Activated naive CD8-positive, alpha-beta T cell treated with anti-CD3 and anti-CD28 coated beads for 36 hours (primary cell): Measurements from ENCODE around the gene CAMTA1. TPM values are rescaled to one million over a fixed set of nuclear protein-coding genes. Genes with fewer than 3 reads are reported as not detected.

ENCODE experiments used
- DNase-seq: peaks from one replicate; pipeline ENCODE4 v3.0.0; 2021
- H3K27ac Mint-ChIP-seq: one replicate; pipeline ENCODE4 v1.8.0; 2022; ENCODE audit warnings: mild to moderate bottlenecking, moderate library complexity, mixed read lengths
- H3K27me3 Mint-ChIP-seq: one replicate; pipeline ENCODE4 v1.8.0; 2022; ENCODE audit warnings: mild to moderate bottlenecking, mixed read lengths
- H3K36me3 Mint-ChIP-seq: one replicate; pipeline ENCODE4 v1.8.0; 2021; ENCODE audit warnings: mild to moderate bottlenecking, mixed read lengths
- H3K4me1 Mint-ChIP-seq: one replicate; pipeline ENCODE4 v1.8.0; 2021; ENCODE audit warnings: mixed read lengths
- H3K4me3 Mint-ChIP-seq: one replicate; pipeline ENCODE4 v1.8.0; 2022; ENCODE audit warnings: mild to moderate bottlenecking, moderate library complexity, mixed read lengths
- H3K9me3 Mint-ChIP-seq: one replicate; pipeline ENCODE4 v1.8.0; 2022; ENCODE audit warnings: mixed read lengths
- total RNA-seq, 2 experiments: library from RNA; stranded (reverse); gene quantifications; one replicate each; pipeline ENCODE4 v1.2.3, GENCODE V29; 2021

Gene CAMTA1
- total RNA-seq, 2 experiments from 2014 or later = 70.4 to 71.4 TPM

DNA sequence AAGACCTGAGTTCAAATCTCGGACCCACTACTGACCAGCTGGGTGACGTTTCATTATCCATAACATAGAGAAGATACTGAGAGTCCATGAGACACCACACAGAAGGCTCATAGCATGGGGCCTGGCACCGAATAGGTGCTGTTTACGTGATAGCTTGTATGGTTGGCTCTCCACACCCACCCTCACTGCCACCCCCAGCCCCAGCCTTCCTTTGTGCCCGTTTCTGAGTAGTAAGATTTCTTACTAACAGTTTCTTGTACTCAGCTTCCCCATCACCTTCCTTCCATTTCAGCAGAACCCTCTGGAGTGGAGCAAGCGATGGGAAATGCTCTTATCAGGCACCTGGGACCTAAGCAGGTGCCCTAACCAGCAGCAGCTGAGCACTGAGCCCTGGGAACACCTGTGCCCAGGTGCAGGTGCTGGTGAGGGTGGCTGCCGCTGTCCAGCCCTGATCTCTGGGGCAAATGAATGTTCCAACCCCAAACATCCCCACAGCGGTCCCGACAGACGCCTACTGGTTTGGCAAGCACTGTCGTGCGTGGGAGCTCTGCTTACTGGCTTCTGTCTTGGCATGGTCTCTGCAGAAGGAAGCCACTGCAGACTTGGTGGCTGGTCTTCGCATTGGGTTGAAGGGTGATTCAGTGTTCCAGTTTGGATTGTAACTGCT, 225.4 kb downstream of the CAMTA1 start:
- Mint-ChIP-seq H3K9me3 (no peaks in the 10 kb centered on the region), H3K27me3 (no peaks in the 10 kb centered on the region), H3K36me3 (no peaks in the 10 kb centered on the region), H3K27ac (no peak overlapping the region), H3K4me1 (no peaks in the 10 kb centered on the region), H3K4me3 (no peak overlapping the region)
- DNase-seq = no peak

DNA sequence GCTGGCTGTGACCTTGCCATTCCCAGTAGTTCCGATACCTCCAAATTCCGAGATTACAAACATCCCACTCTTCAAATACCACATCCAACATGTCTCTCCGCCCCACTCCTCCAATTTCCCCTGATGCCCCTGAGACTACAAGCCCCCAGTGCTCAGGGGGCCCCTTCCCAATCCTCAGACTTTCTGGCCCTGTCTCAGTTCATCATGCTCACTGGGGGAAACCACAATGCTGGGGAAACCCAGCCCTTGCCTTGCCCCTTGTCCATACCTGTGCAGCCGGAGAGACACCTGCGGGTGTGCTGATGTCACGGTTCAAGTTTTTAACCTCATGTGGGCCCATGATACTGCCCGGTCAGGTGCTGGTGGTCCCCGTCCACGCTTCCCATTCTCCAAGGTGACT, 226.6 kb downstream of the CAMTA1 start:
- H3K4me3 Mint-ChIP-seq = no peak overlapping the region
- no peaks in the 10 kb centered on the region for H3K9me3 Mint-ChIP-seq
- no peaks in the 10 kb centered on the region for H3K4me1 Mint-ChIP-seq
- no peaks in the 10 kb centered on the region for H3K36me3 Mint-ChIP-seq
- no peaks in the 10 kb centered on the region for H3K27me3 Mint-ChIP-seq
- no peak overlapping the region for H3K27ac Mint-ChIP-seq
- DNase-seq = no peak

DNA sequence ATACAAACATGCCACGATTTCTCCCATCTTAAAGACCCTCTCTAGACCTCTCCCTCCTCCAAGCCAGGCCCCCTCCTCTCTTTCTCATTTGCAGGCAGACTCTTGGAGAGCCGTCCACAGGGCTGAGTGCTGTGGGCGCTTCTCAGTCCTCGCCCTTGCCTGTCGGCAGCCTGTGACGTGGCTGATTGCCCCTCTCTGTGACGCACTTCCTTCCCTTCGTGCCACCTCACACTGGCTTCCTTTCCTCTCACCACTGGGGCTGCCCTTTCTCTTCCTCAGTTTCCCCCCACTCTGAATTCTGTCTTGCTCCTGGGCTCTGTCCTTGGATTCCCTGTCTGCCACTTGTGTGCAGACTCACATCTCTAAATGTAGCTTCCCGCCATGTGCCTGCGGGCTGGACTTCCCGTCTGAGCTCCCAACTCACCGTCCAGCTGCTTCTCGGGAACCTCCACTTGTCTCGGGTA, 227.2 kb downstream of the CAMTA1 start:
- H3K36me3 Mint-ChIP-seq = no peaks in the 10 kb centered on the region
- no peak for DNase-seq
- no peak overlapping the region for H3K27ac Mint-ChIP-seq
- H3K9me3 Mint-ChIP-seq = no peaks in the 10 kb centered on the region
- H3K4me3 Mint-ChIP-seq = peak overlapping the region; percentile 27
- H3K27me3 Mint-ChIP-seq = no peaks in the 10 kb centered on the region
- H3K4me1 Mint-ChIP-seq = no peaks in the 10 kb centered on the region

DNA sequence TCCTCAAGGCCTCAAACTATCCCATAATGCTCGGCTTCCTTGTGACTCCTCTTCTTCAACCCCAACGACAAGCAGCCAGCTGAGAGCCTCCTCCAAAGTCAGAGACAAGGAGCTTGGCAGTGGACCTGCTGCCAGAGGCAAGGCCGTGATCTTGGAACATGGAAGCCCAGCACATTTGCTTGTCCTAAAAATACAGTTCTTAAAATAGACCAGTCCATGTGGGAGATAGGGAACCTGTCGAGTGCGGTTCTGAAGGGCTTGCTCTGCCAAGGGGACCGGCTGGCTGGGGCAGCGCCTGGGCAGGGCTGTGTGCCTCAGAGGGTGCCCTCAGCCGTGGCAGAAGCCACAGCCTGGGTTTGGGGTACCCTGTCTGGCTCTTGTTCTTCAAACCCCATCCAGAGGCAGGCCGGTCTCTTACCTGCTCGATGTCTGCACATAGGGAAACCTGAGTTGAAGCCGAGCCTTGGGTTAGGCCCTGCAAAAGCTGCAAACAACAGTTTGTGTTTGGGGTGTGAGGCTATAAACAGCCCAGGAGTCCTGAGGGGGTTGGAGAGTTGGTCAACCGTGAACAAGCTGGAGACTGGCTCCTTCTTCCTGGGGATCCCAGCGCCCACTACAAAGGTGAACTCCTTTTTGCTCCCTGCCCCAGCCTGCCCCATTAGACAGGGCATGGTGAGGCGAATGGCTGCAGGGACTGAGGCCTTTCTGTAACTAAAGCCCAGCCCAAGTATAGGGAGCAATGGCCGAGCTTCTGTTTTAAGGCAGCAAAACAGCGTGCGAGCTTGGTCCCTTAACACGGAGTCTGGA, 228.8 kb downstream of the CAMTA1 start:
- Mint-ChIP-seq H3K4me1 (no peaks in the 10 kb centered on the region), H3K9me3 (no peaks in the 10 kb centered on the region)

DNA sequence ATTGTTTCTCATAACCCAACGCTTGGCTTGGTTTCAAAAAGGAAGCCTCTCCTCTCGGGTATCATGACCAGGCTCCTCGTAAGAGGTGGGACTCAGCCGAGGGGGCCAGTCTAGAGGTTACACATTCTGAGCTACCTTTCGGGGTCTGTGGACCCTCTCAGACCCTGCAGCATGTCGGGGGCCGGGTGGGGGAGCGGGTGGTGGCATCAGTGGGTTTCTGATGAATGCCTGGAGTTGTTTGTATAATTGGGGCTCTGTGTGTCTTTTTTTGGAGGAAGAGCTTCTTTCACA, 229.3 kb downstream of the CAMTA1 start:
- Mint-ChIP-seq H3K4me3 (no peak overlapping the region), H3K27ac (no peak overlapping the region), H3K9me3 (no peaks in the 10 kb centered on the region), H3K27me3 (no peaks in the 10 kb centered on the region), H3K4me1 (no peaks in the 10 kb centered on the region), H3K36me3 (no peaks in the 10 kb centered on the region)
- no peak for DNase-seq

More for the DNA sequence above, 228.8 kb downstream of the CAMTA1 start:
- H3K36me3 Mint-ChIP-seq = no peaks in the 10 kb centered on the region
- no peak overlapping the region for H3K4me3 Mint-ChIP-seq
- H3K27ac Mint-ChIP-seq = no peak overlapping the region
- DNase-seq = no peak
- H3K27me3 Mint-ChIP-seq = no peaks in the 10 kb centered on the region

DNA sequence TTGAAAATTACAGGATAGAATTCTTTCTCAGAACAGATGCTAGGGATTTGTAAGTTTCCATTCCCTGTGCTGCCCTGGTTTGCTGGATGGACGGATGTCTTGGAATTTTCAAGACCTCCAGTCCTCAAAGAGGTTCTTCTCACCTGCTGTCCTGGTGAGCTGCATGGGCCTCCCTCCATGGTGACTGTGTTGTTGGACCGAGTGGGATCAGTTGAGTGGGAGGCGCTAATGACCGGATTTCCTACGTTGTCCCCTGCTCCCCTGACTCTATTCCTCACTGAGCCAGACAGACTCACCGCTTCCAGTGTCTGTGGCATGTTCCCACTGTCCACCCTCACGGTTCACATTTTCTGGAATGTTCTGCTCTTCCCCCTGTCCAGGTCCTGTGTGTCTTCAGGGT, 229.8 kb downstream of the CAMTA1 start:
- no peak overlapping the region for H3K27ac Mint-ChIP-seq
- no peak overlapping the region for H3K4me3 Mint-ChIP-seq
- H3K36me3 Mint-ChIP-seq = no peaks in the 10 kb centered on the region
- DNase-seq = no peak
- no peaks in the 10 kb centered on the region for H3K27me3 Mint-ChIP-seq
- H3K9me3 Mint-ChIP-seq = no peaks in the 10 kb centered on the region
- no peaks in the 10 kb centered on the region for H3K4me1 Mint-ChIP-seq

DNA sequence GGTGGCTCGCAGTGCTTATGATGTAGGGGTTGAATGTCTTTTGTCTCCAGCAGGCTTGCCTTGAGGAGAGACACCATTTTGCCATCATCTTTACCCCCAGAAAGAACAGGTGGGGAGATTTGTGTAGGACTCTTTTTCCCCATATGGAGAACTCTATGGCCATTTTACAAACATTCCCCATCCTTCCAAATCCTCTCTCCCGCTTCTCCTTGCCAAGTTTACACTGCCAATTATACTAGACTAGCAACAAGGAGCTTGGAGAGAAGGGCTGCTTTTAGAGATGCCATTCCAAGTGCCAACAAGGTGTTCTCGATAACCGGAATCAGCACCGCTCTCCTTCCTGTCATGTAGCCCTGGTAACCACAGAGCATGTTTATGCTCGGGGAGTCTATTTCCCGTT, 233.1 kb downstream of the CAMTA1 start:
- Mint-ChIP-seq H3K27ac (no peak overlapping the region), H3K4me3 (no peak overlapping the region), H3K36me3 (no peaks in the 10 kb centered on the region), H3K4me1 (no peaks in the 10 kb centered on the region), H3K9me3 (no peaks in the 10 kb centered on the region), H3K27me3 (no peaks in the 10 kb centered on the region)
- DNase-seq = no peak

DNA sequence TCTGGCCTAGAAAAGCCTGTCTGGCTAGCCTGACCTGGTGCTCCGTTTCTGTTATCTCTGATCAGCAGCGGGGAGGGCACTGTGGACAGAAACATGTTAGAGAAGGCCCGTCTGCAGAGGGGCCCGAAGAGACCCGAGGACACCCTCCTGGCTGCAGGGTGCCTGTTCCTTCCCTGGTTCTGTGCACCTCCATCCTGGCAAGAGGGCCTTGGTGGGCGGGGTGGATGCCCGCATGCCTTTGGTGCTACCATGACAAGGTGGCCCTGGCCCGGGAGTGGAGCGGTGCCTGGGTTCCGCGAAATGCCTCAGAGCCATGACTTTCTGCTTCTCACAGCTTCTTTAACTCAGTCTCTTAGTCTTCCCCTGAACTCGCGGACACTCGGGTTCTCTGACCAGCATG, 233.6 kb downstream of the CAMTA1 start:
- no peak overlapping the region for H3K4me3 Mint-ChIP-seq
- H3K9me3 Mint-ChIP-seq = no peaks in the 10 kb centered on the region

DNA sequence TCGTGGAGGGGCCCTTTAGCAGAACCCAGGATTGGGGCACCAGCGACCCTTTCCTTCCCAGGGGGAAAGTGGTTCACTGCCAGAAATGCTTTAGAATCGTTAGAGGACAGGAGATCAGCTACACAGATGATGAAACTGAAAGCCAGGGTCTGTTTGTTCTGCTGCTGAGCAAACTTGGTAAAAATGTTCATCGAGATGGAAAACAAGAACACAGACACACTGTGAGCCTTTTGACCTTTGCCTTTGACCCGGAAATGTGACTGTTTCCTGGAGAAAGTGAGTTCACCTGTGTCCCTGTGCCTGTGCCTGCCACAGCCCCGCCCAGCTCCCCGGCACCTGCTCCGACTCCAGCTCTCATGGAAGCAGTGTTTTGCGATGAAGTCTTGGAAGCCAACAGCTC, 234.3 kb downstream of the CAMTA1 start:
- Mint-ChIP-seq H3K9me3 (no peaks in the 10 kb centered on the region), H3K27ac (no peak overlapping the region), H3K27me3 (no peaks in the 10 kb centered on the region), H3K36me3 (no peaks in the 10 kb centered on the region), H3K4me1 (no peaks in the 10 kb centered on the region), H3K4me3 (no peak overlapping the region)
- no peak for DNase-seq

More for the DNA sequence above, 233.6 kb downstream of the CAMTA1 start:
- Mint-ChIP-seq H3K27ac (no peak overlapping the region), H3K4me1 (no peaks in the 10 kb centered on the region), H3K36me3 (no peaks in the 10 kb centered on the region), H3K27me3 (no peaks in the 10 kb centered on the region)
- DNase-seq = no peak

DNA sequence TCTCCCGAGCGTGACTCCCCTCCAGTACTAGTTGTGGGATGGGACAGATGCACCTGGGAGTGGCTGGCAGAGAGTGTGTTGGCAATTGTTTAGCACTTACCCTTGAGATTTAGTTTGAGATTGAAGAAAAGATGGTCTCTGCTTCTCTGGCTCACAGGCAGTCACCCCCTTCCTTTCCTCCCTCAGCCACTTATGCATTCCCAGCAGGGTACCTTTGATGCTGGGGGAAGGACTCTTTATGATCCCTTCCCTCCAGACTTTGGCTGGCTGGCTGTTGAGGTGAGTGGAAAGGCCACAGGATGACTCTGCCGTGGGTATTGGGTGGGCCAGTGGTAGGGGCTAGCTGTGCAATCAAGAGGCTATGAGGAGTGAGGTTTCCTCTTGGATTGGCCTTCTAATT, 236.8 kb downstream of the CAMTA1 start:
- Mint-ChIP-seq H3K27ac (no peak overlapping the region), H3K36me3 (no peaks in the 10 kb centered on the region), H3K4me3 (no peak overlapping the region), H3K4me1 (no peaks in the 10 kb centered on the region), H3K27me3 (no peaks in the 10 kb centered on the region), H3K9me3 (no peaks in the 10 kb centered on the region)
- no peak for DNase-seq

DNA sequence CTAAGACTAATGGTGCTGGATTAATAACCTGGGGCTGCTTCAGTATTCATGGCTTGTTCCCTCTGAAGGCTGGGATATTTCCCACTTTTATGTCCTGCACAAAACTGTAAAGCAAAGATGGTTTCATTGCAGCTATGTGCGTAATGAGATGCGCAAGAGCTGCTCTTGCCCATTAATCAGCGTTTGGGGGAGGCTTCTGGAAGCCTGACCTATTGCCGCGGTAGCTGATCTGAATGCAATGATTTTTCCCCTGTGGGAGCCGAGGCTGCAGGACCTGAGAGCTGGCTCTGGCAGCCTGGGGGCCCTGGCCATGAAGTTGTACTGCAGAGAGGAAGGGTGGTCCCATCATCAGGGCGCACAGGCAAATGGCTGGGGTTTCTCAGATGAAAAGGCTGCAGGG, 239.8 kb downstream of the CAMTA1 start:
- no peak overlapping the region for H3K4me3 Mint-ChIP-seq
- no peaks in the 10 kb centered on the region for H3K4me1 Mint-ChIP-seq
- no peak for DNase-seq
- H3K27me3 Mint-ChIP-seq = no peaks in the 10 kb centered on the region
- no peaks in the 10 kb centered on the region for H3K9me3 Mint-ChIP-seq
- no peaks in the 10 kb centered on the region for H3K36me3 Mint-ChIP-seq
- no peak overlapping the region for H3K27ac Mint-ChIP-seq

DNA sequence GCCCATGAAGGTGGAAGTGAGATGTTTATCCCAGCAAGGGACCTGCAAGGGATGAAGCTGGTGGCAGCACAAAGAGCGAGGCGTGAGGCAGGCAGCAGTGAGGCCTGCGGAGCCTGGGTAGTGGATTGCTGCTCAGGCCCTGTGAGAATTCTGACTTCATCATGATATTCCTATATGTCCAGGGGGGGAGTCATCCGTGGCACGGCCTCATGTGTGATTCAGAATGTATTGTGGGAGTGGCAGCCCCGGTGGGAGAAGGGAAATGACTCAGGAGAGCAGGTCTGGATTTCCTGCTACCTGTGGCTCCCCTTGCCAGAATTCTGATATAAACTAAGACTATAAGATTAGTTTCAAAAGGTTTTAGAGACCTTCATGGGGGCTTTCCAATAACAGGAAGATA, 240.9 kb downstream of the CAMTA1 start:
- Mint-ChIP-seq H3K36me3 (no peaks in the 10 kb centered on the region), H3K27me3 (no peaks in the 10 kb centered on the region), H3K4me1 (no peaks in the 10 kb centered on the region), H3K9me3 (no peaks in the 10 kb centered on the region), H3K27ac (no peak overlapping the region), H3K4me3 (no peak overlapping the region)
- DNase-seq = no peak

DNA sequence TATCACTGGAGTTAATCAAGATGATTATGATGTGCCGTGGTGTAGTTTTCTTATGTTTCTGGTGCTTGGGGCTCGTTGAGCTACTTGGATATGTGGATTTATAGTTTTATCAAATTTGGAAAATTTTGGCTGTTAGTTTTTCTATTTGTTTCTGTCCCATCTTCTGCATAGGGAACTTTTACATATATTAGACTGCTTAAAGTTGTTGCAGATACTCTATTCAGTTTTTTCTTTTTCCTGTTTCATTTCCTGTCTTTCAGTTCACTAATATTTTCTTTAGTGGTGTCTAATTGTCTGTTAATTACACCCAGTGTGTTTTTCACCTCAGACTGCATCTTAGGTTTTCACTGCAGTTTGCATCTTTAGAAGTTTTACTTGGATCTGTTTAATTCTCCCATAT, 247.7 kb downstream of the CAMTA1 start:
- H3K9me3 Mint-ChIP-seq = peaks cover 18% of the 10 kb centered on the region
- no peaks in the 10 kb centered on the region for H3K27me3 Mint-ChIP-seq
- H3K27ac Mint-ChIP-seq = no peak overlapping the region
- no peak overlapping the region for H3K4me3 Mint-ChIP-seq
- peaks cover 1% of the 10 kb centered on the region for H3K36me3 Mint-ChIP-seq
- H3K4me1 Mint-ChIP-seq = no peaks in the 10 kb centered on the region
- DNase-seq = no peak

DNA sequence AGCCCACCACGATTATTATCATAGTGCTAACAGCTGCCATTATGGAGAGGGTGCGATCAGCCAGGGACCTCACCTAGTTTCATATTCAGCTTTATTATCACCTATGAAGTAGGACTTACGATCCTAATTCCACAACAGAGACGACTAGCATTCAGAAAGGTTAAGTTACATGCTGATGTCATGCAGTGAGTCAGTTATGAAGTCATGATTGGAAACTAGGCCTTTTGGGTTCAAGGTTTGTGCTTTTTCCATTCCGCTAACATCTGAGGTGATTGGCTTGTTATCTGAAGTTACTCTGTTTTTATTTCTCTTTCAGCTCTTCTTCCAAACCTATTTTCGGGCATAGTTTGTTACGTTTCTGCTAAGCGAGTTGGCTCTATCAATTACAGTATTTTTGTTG, 251.1 kb downstream of the CAMTA1 start:
- Mint-ChIP-seq H3K4me1 (no peaks in the 10 kb centered on the region), H3K4me3 (no peak overlapping the region), H3K36me3 (peaks cover 1% of the 10 kb centered on the region), H3K27ac (no peak overlapping the region), H3K27me3 (no peaks in the 10 kb centered on the region), H3K9me3 (peaks cover 16% of the 10 kb centered on the region)
- no peak for DNase-seq

DNA sequence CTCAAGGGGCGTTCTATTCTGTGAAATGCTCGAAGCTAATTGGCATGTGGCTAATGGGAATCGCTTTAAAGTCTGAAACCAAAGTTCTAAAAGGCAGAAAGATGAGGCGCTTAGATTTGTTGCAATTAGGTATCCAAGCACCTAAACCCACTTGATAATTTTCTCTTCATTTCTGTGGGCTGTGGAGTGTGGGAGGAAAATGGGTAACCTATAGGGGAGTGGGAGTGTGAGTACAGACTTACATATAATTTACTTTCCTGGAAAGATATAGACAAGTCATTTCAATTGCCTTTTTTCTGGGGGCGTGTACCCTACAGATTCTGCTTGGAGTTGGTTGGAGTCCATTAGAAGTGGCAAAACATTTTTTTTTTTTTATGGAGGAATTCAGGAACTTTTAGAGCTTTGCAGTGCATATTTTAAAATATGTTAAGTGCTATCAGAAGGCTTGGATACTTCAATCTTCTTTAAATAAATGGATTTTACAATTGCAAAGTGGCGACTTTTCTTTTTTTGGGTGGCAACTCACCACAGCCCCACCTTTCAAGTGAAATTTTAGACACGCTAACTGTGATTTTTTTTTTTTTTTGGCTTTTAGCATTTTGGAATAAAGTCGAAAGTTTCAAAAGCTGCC, 254.5 kb downstream of the CAMTA1 start:
- H3K27me3 Mint-ChIP-seq = peaks cover 10% of the 10 kb centered on the region
- H3K27ac Mint-ChIP-seq = no peak overlapping the region
- DNase-seq = no peak
- no peaks in the 10 kb centered on the region for H3K9me3 Mint-ChIP-seq
- H3K4me3 Mint-ChIP-seq = no peak overlapping the region
- no peaks in the 10 kb centered on the region for H3K36me3 Mint-ChIP-seq
- no peaks in the 10 kb centered on the region for H3K4me1 Mint-ChIP-seq
